GM23338 (cell line): ENCODE data around the gene LORICRIN. TPM values are rescaled to one million over a fixed set of nuclear protein-coding genes. Genes with fewer than 3 reads are reported as not detected.

Experiments
- ATAC-seq: fragments of 200-7000 bp; cut with Tn5 transposase; 3 replicates; pipeline ENCODE4 v1.9.1; 2020
- DNase-seq: peaks from one replicate; pipeline ENCODE4 v3.0.0-alpha.2; 2015; ENCODE audit warnings: low spot score
- H2AFZ ChIP-seq: fragments of 200-600 bp; sonication (generic); 2 replicates; pipeline ENCODE4 v1.8.0; 2016; ENCODE audit warnings: antibody characterized with exemption, mild to moderate bottlenecking, moderate library complexity
- H3F3A ChIP-seq: fragments of 200-600 bp; sonication (generic); replicated peaks from 2 replicates; pipeline ENCODE4 v1.8.0; 2017; ENCODE audit warnings: antibody characterized with exemption, mixed run types, low read depth
- H3K27ac ChIP-seq: fragments of 200-600 bp; sonication (generic); 2 replicates; pipeline ENCODE4 v1.6.1; 2016; ENCODE audit warnings: low read depth
- H3K27me3 ChIP-seq: fragments of 200-600 bp; sonication (generic); 2 replicates; pipeline ENCODE4 v1.8.0; 2016; ENCODE audit warnings: mild to moderate bottlenecking, mixed run types, moderate library complexity; ENCODE audit not compliant: insufficient read depth
- H3K36me3 ChIP-seq: fragments of 200-600 bp; sonication (generic); 2 replicates; pipeline ENCODE4 v1.8.0; 2016; ENCODE audit warnings: mild to moderate bottlenecking; ENCODE audit not compliant: insufficient read depth
- H3K4me1 ChIP-seq: fragments of 200-600 bp; sonication (generic); 2 replicates; pipeline ENCODE4 v1.8.0; 2016; ENCODE audit warnings: mild to moderate bottlenecking, moderate library complexity; ENCODE audit not compliant: insufficient read depth
- H3K4me2 ChIP-seq: fragments of 200-600 bp; sonication (generic); 2 replicates; pipeline ENCODE4 v1.7.1; 2017; ENCODE audit warnings: mixed run types
- H3K4me3 ChIP-seq: fragments of 200-600 bp; sonication (generic); 2 replicates; pipeline ENCODE4 v1.6.1; 2016; ENCODE audit warnings: mixed run types
- H3K79me2 ChIP-seq: fragments of 200-600 bp; sonication (generic); replicated peaks from 2 replicates; pipeline ENCODE4 v1.8.0; 2017; ENCODE audit warnings: mild to moderate bottlenecking; ENCODE audit not compliant: insufficient read depth
- H3K9me2 ChIP-seq: fragments of 200-600 bp; sonication (generic); 2 replicates; pipeline ENCODE4 v1.8.0; 2017; ENCODE audit not compliant: insufficient read depth
- H4K20me1 ChIP-seq: fragments of 200-600 bp; sonication (generic); replicated peaks from 2 replicates; pipeline ENCODE4 v1.8.0; 2017; ENCODE audit warnings: mild to moderate bottlenecking; ENCODE audit not compliant: insufficient read depth
- H3K27ac Mint-ChIP-seq: 2 replicates; pipeline ENCODE4 v1.8.0; 2020; ENCODE audit warnings: inconsistent platforms, mild to moderate bottlenecking, moderate library complexity, mixed read lengths
- H3K27me3 Mint-ChIP-seq: 3 replicates; pipeline ENCODE4 v1.8.0; 2022; ENCODE audit warnings: low read depth, mild to moderate bottlenecking, moderate library complexity, mixed read lengths, inconsistent platforms; ENCODE audit not compliant: insufficient read depth, poor library complexity
- H3K36me3 Mint-ChIP-seq: 3 replicates; pipeline ENCODE4 v1.8.0; 2021; ENCODE audit warnings: low read depth, mild to moderate bottlenecking, inconsistent platforms, moderate library complexity, mixed read lengths
- H3K4me1 Mint-ChIP-seq: 3 replicates; pipeline ENCODE4 v1.8.0; 2020; ENCODE audit warnings: mild to moderate bottlenecking, inconsistent platforms, mixed read lengths
- H3K4me3 Mint-ChIP-seq: 3 replicates; pipeline ENCODE4 v1.8.0; 2021; ENCODE audit warnings: moderate library complexity, mild to moderate bottlenecking, inconsistent platforms, mixed read lengths
- H3K9me3 Mint-ChIP-seq: 3 replicates; pipeline ENCODE4 v1.8.0; 2020; ENCODE audit warnings: moderate library complexity, mild to moderate bottlenecking, inconsistent platforms, mixed read lengths
- CREB1 ChIP-seq: fragments of 250-450 bp; sonication (Bioruptor Pico); IDR thresholded peaks from 2 replicates; pipeline ENCODE4 v1.5.0; 2020; ENCODE audit warnings: low read depth, mild to moderate bottlenecking, moderate library complexity
- CTCF ChIP-seq, 2 experiments: fragments of 200-600 bp in 1 of 2; sonication (generic) in 1 of 2; conservative IDR thresholded peaks; 2 replicates each; pipeline versions ENCODE4 v1.5.1 to v1.6.1; 2016 to 2017; ENCODE audit warnings: antibody characterized with exemption in 2 of 2, low read depth in 2 of 2, mild to moderate bottlenecking in 2 of 2, moderate library complexity in 1 of 2
- ETS1 ChIP-seq: IDR thresholded peaks from 2 replicates; pipeline ENCODE4 v1.6.1; 2016; ENCODE audit warnings: antibody characterized with exemption
- EZH2 ChIP-seq: fragments of 200-600 bp; sonication (generic); IDR thresholded peaks from one replicate; pipeline ENCODE4 v1.8.0; 2017; ENCODE audit warnings: antibody characterized with exemption, mild to moderate bottlenecking, low read depth; ENCODE audit not compliant: unreplicated experiment
- EZH2phosphoT487 ChIP-seq: fragments of 200-600 bp; sonication (generic); IDR thresholded peaks from one replicate; pipeline ENCODE4 v1.8.1; 2018; ENCODE audit warnings: antibody characterized with exemption; ENCODE audit not compliant: unreplicated experiment
- JUNB ChIP-seq: IDR thresholded peaks from one replicate; pipeline ENCODE4 v1.6.1; 2016; ENCODE audit warnings: antibody characterized with exemption; ENCODE audit not compliant: unreplicated experiment
- NANOG ChIP-seq: IDR thresholded peaks from 2 replicates; pipeline ENCODE4 v1.6.1; 2016; ENCODE audit warnings: antibody characterized with exemption, borderline replicate concordance
- POLR2AphosphoS5 ChIP-seq: IDR thresholded peaks from 2 replicates; pipeline ENCODE4 v1.6.1; 2016; ENCODE audit warnings: antibody characterized with exemption, low read depth
- STAT1 ChIP-seq: IDR thresholded peaks from one replicate; pipeline ENCODE4 v1.6.1; 2016; ENCODE audit warnings: antibody characterized with exemption; ENCODE audit not compliant: unreplicated experiment
- ZNF114 ChIP-seq: fragments of 250-450 bp; sonication (Bioruptor Pico); IDR thresholded peaks from 2 replicates; pipeline ENCODE4 v1.5.0; 2020; ENCODE audit warnings: mild to moderate bottlenecking, moderate library complexity
- ZNF331 ChIP-seq: fragments of 250-450 bp; sonication (Bioruptor Pico); IDR thresholded peaks from 2 replicates; pipeline ENCODE4 v1.5.0; 2020; ENCODE audit warnings: low read depth, mild to moderate bottlenecking, moderate library complexity
- ZNF462 ChIP-seq: fragments of 250-450 bp; sonication (Bioruptor Pico); IDR thresholded peaks from 2 replicates; pipeline ENCODE4 v1.5.0; 2020; ENCODE audit warnings: mild to moderate bottlenecking, moderate library complexity
- polyA plus RNA-seq: library from polyadenylated mRNA; unstranded; fragments of >200 nt; fragmentation: Nextera tagmentation; extraction: Ambion mirVana; gene quantifications from 2 replicates; pipeline ENCODE4 v1.2.1, GENCODE V29; 2016
- total RNA-seq: library from RNA; depleted of rRNA; stranded (reverse); fragments of >200 nt; shearing (Covaris generic); gene quantifications from 2 replicates; pipeline ENCODE4 v1.2.3, GENCODE V29; 2014

The LORICRIN gene
- total and polyA plus RNA-seq, 2 experiments from 2014 or later, result 0.23 TPM; not detected in 1

DNA sequence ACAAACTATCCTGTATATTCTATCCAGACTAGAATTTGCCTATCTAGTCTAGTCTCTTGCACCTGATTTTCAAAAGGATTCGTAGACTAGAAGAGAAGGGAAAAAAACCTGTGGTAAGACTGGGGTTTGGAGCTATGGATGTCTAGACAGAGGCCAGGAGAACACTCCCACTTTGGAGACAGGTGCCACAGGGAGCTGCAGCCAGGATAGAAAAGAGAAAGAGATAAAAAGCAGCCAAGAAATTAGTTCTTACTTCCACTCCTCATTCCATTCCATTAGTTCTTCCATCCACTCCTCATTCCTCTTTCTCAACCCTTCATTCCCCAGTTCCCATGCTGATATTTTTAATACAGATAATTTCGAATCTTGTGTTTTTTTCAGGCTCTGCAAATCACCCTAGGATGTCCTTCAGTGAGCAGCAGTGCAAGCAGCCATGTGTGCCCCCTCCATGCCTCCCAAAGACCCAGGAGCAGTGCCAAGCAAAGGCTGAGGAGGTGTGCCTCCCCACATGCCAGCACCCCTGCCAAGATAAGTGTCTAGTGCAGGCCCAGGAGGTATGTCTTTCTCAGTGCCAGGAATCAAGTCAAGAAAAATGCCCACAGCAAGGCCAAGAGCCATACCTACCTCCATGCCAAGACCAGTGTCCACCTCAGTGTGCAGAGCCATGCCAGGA is 41.6 kb upstream of the LORICRIN start:
- Histone ChIP-seq H2AFZ (no peak overlapping the region), H3K4me1 (no peaks in the 10 kb centered on the region), H3K4me3 (no peak overlapping the region), H3K27me3 (no peaks in the 10 kb centered on the region), H4K20me1 (no peaks in the 10 kb centered on the region), H3K36me3 (no peaks in the 10 kb centered on the region), H3F3A (no peaks in the 10 kb centered on the region), H3K4me2 (no peak overlapping the region), H3K79me2 (no peaks in the 10 kb centered on the region), H3K27ac (no peak overlapping the region), H3K9me2 (no peaks in the 10 kb centered on the region)
- Mint-ChIP-seq H3K4me1 (no peaks in the 10 kb centered on the region), H3K9me3 (no peaks in the 10 kb centered on the region; the same call in 2 of the 3 replicates), H3K36me3 (no peaks in the 10 kb centered on the region), H3K27ac (no peak overlapping the region), H3K27me3 (peaks cover 4% of the 10 kb centered on the region), H3K4me3 (no peak overlapping the region)
- ATAC-seq (no peak), DNase-seq (no peak)
- TF ChIP-seq EZH2 (no peak), ZNF114 (CRISPR knock-in tag) (no peak), ZNF331 (CRISPR knock-in tag) (no peak), CTCF (conservative IDR thresholded peaks at IDR 0.05; ENCODE audit: low read depth in 2 of 2) (no peak), JUNB (no peak), STAT1 (no peak), EZH2phosphoT487 (no peak), ETS1 (no peak), POLR2AphosphoS5 (no peak), CREB1 (CRISPR knock-in tag) (no peak), ZNF462 (CRISPR knock-in tag) (no peak), NANOG (no peak)
